Endothelial cell of umbilical vein (primary cell): ENCODE data around the gene PDLIM4. TPM values are rescaled to one million over a fixed set of nuclear protein-coding genes. Genes with fewer than 3 reads are reported as not detected.

ENCODE experiments used
- BruUV-seq: library from RNA; stranded (reverse); fragments of 400-500 nt; replicated peaks from 2 replicates; lab custom pipeline; 2021; lab: Mats Ljungman, UMichigan
- CTCF ChIA-PET: fragments of 300-600, 350-600 bp; sonication (Branson Sonifier 250); formaldehyde crosslinking; loops from one replicate; lab custom pipeline; 2021; ENCODE audit warnings: antibody characterized with exemption, inconsistent platforms; lab: Charles Lee
- POLR2A ChIA-PET: fragments of 300-600, 350-600 bp; sonication (Branson Sonifier 250); formaldehyde crosslinking; loops from one replicate; lab custom pipeline; 2021; ENCODE audit warnings: antibody characterized with exemption, inconsistent platforms; lab: Charles Lee
- DNase-seq: peaks from one replicate; pipeline ENCODE4 v3.0.0-alpha.2; 2011; ENCODE audit warnings: low read depth, low spot score
- FAIRE-seq: peaks from 2 replicates; lab custom pipeline; 2011; peaks lifted over from hg19 to GRCh38; lab: Jason Lieb, UNC
- H2AFZ ChIP-seq: 2 replicates; pipeline ENCODE4 v1.6.0; 2012; ENCODE audit warnings: low read depth, low read length, control low read depth, inconsistent platforms
- H3K27ac ChIP-seq: 2 replicates; pipeline ENCODE4 v1.5.1; 2011; ENCODE audit warnings: low read depth, mild to moderate bottlenecking, control low read depth, low read length, moderate library complexity; ENCODE audit not compliant: insufficient read depth
- H3K27me3 ChIP-seq, 2 experiments: 2 replicates each; pipeline versions ENCODE4 v1.6.0 to v1.6.1; 2011; ENCODE audit warnings: low read length in 2 of 2, mixed read lengths in 1 of 2; ENCODE audit not compliant: control insufficient read depth in 2 of 2, insufficient read depth in 2 of 2
- H3K36me3 ChIP-seq, 2 experiments: 2 replicates in 1 of 2; 3 replicates in 1 of 2; pipeline ENCODE4 v1.5.1; 2011; ENCODE audit warnings: low read length in 2 of 2, mild to moderate bottlenecking in 1 of 2, moderate library complexity in 1 of 2; ENCODE audit not compliant: control insufficient read depth in 2 of 2, insufficient read depth in 2 of 2; ENCODE audit errors: extremely low read depth in 1 of 2
- H3K4me1 ChIP-seq: 3 replicates; pipeline ENCODE4 v1.5.1; 2011; ENCODE audit warnings: mild to moderate bottlenecking, low read length; ENCODE audit not compliant: control insufficient read depth, insufficient read depth; ENCODE audit errors: extremely low read depth
- H3K4me2 ChIP-seq: 2 replicates; pipeline ENCODE4 v1.6.1; 2011; ENCODE audit warnings: low read length, control low read depth, mixed read lengths; ENCODE audit not compliant: insufficient read depth
- H3K4me3 ChIP-seq, 3 experiments: fragments of 200-600 bp in 1 of 3; sonication (generic), shearing (Covaris generic) in 1 of 3; replicated peaks in 1 of 3; 2 replicates each; pipeline ENCODE4 v1.5.1; 2011 to 2016; ENCODE audit warnings: control low read depth in 3 of 3, low read length in 3 of 3, mild to moderate bottlenecking in 2 of 3, inconsistent platforms in 1 of 3, low read depth in 1 of 3, moderate library complexity in 1 of 3; ENCODE audit not compliant: insufficient read depth in 1 of 3
- H3K79me2 ChIP-seq: 2 replicates; pipeline ENCODE4 v1.6.0; 2012; ENCODE audit warnings: low read length, inconsistent platforms; ENCODE audit not compliant: control insufficient read depth, insufficient read depth
- H3K9ac ChIP-seq: replicated peaks from 2 replicates; pipeline ENCODE3; 2011; ENCODE audit warnings: low read length, control low read depth; ENCODE audit not compliant: insufficient read depth; ENCODE audit errors: extremely low read depth
- H3K9me1 ChIP-seq: replicated peaks from 3 replicates; pipeline ENCODE4 v1.6.0; 2011; ENCODE audit warnings: mild to moderate bottlenecking, low read length; ENCODE audit not compliant: control insufficient read depth, insufficient read depth; ENCODE audit errors: extremely low read depth
- H3K9me3 ChIP-seq: replicated peaks from 2 replicates; pipeline ENCODE4 v1.5.1; 2012; ENCODE audit warnings: low read length, inconsistent platforms; ENCODE audit not compliant: control insufficient read depth, insufficient read depth
- H4K20me1 ChIP-seq: replicated peaks from 2 replicates; pipeline ENCODE3; 2011; ENCODE audit warnings: mild to moderate bottlenecking, low read length; ENCODE audit not compliant: control insufficient read depth, insufficient read depth; ENCODE audit errors: extremely low read depth
- CTCF ChIP-seq, 2 donors: IDR thresholded peaks; 1 replicate in 1 of 2; 2 replicates in 1 of 2; pipeline ENCODE4 v1.5.1; 2011; ENCODE audit warnings: low read length in 2 of 2, mild to moderate bottlenecking in 2 of 2, moderate library complexity in 2 of 2, control low read depth in 1 of 2, inconsistent platforms in 1 of 2, low read depth in 1 of 2; ENCODE audit not compliant: insufficient read depth in 1 of 2; ENCODE audit errors: extremely low read depth in 1 of 2
- GATA2 ChIP-seq: IDR thresholded peaks from 2 replicates; pipeline ENCODE4 v1.7.0; 2011; ENCODE audit warnings: low read depth, mild to moderate bottlenecking, moderate library complexity, mixed read lengths, low read length; ENCODE audit not compliant: insufficient read length, insufficient read depth
- POLR2AphosphoS5 ChIP-seq: IDR thresholded peaks from 2 replicates; pipeline ENCODE4 v1.6.1; 2012; ENCODE audit warnings: low read depth, mild to moderate bottlenecking, control low read depth, low read length, moderate library complexity; ENCODE audit not compliant: insufficient read depth
- dilution Hi-C: fragments of 300-500 bp; cut with MboI; formaldehyde crosslinking; loops from one replicate; pipeline ENCODE4 v1.15.0; 2019; ENCODE audit warnings: low sequenced_read_pairs; ENCODE audit not compliant: extremely low pct_ligation_motif_present
- intact Hi-C: fragments of 100-400 bp; cut with micrococcal nuclease; formaldehyde crosslinking; loops from one replicate; pipeline ENCODE4 v1.10.0; 2022
- polyA plus RNA-seq, 4 experiments: library from polyadenylated mRNA; depleted of rRNA in 3 of 4; stranded (reverse) in 3 of 4; unstranded in 1 of 4; fragments of >200 nt; gene quantifications; 2 replicates each; pipeline versions ENCODE4 v1.2.1 to v1.2.3, GENCODE V29; 2011 to 2012; ENCODE audit warnings: missing spikeins in 1 of 4
- total RNA-seq: library from RNA; stranded (reverse); gene quantifications from 2 replicates; pipeline ENCODE4 v1.2.3, GENCODE V29; 2021

Gene PDLIM4
- total and polyA plus RNA-seq, 2 donors (not counting 3 experiments of a cell fraction or from before 2014, with no cell fraction given), result 65.7 to 112 TPM

GRCh38 chr5:132238169-132238744 is 19.2 kb upstream of the PDLIM4 start:
- dilution Hi-C loops (no loop called here), intact Hi-C loops (loop anchor here (1.0 to 5.0 kb wide), 6 partner anchors 20 to 173 kb away; partner anchors contain the start of gene SLC22A4)
- no peaks in the 10 kb centered on the region for H3K27me3 ChIP-seq
- H3K27ac ChIP-seq, result no peak overlapping the region
- no peaks in the 10 kb centered on the region for H3K4me1 ChIP-seq
- CTCF ChIA-PET, result interaction anchor here (0.6 to 3.2 kb wide), 48 partner anchors 10 to 651 kb away, joined by 3 to 93 read pairs (median 6); partner anchors contain the start of genes P4HA2, PDLIM4, SLC22A4 and SLC22A5
- DNase-seq, result peak; percentile 69
- BruUV-seq, result no TSS peak
- no peaks in the 10 kb centered on the region for H4K20me1 ChIP-seq
- H3K36me3 ChIP-seq, result no peaks in the 10 kb centered on the region
- no peaks in the 10 kb centered on the region for H3K9me1 ChIP-seq
- no peak overlapping the region for H3K4me2 ChIP-seq
- H3K4me3 ChIP-seq, result no peak overlapping the region
- FAIRE-seq, result peak; percentile 93
- no peak overlapping the region for H3K9ac ChIP-seq
- H3K9me3 ChIP-seq, result no peaks in the 10 kb centered on the region
- H2AFZ ChIP-seq, result no peak overlapping the region
- no peak for TF ChIP-seq GATA2
- peak; percentile 71 to 84 for TF ChIP-seq CTCF (IDR thresholded peaks at IDR 0.05; ENCODE audit: extremely low read depth in 1 of 2, insufficient read depth in 1 of 2, low read depth in 1 of 2, low read length in 2 of 2)
- TF ChIP-seq POLR2AphosphoS5, result no peak
- POLR2A ChIA-PET, result interaction anchor here (0.9 kb wide), 1 partner anchor 55 kb away, joined by 3 read pairs; no protein-coding TSS in a partner anchor
- no peaks in the 10 kb centered on the region for H3K79me2 ChIP-seq
